GM03348 (cell line): ENCODE results near the gene CXXC5.
A peak's percentile ranks its signal among the peaks of the same experiment; 100 is the strongest.

Experiments
- DNase-seq: peaks from one replicate; pipeline ENCODE4 v3.0.0; 2012; ENCODE audit warnings: low spot score

The CXXC5 gene

GRCh38 chr5:139666551-139666950 is 18.4 kb downstream of the CXXC5 start:
- DNase-seq: no peak

GRCh38 chr5:139667001-139667729 is 19.0 kb downstream of the CXXC5 start:
- no peak for DNase-seq

- DNase-seq: peak; percentile 54
Observed at GRCh38 chr5:139667730-139668063, 19.5 kb downstream of the CXXC5 start.

- DNase-seq: peak; percentile 77
Observed at GRCh38 chr5:139668064-139668880, 20.1 kb downstream of the CXXC5 start.

GRCh38 chr5:139668924-139669661 is 20.9 kb downstream of the CXXC5 start:
- DNase-seq: no peak

GRCh38 chr5:139669662-139670368 is 21.7 kb downstream of the CXXC5 start:
- no peak for DNase-seq

GRCh38 chr5:139670369-139671095 is 22.4 kb downstream of the CXXC5 start:
- DNase-seq: no peak

- no peak for DNase-seq
Observed at GRCh38 chr5:139671096-139671841, 23.1 kb downstream of the CXXC5 start.

- no peak for DNase-seq
Observed at GRCh38 chr5:139675213-139675612, 27.1 kb downstream of the CXXC5 start.

GRCh38 chr5:139675825-139676224 is 27.7 kb downstream of the CXXC5 start:
- DNase-seq: no peak

- no peak for DNase-seq
Observed at GRCh38 chr5:139676406-139676805, 28.3 kb downstream of the CXXC5 start.

GRCh38 chr5:139676951-139677735 is 29.0 kb downstream of the CXXC5 start:
- DNase-seq: no peak

GRCh38 chr5:139677736-139678613 is 29.8 kb downstream of the CXXC5 start:
- no peak for DNase-seq

GRCh38 chr5:139678751-139679750 is 30.9 kb downstream of the CXXC5 start:
- DNase-seq: peak; percentile 83

GRCh38 chr5:139680368-139681111 is 32.4 kb downstream of the CXXC5 start:
- DNase-seq: no peak

GRCh38 chr5:139681112-139681458 is 32.9 kb downstream of the CXXC5 start:
- DNase-seq: no peak

GRCh38 chr5:139681466-139681865 is 33.3 kb downstream of the CXXC5 start:
- DNase-seq: no peak
